ENCODE results near the gene TMEM270. TPM values are rescaled to one million over a fixed set of nuclear protein-coding genes. Genes with fewer than 3 reads are reported as not detected.

TMEM270 gene
- total RNA-seq, 1 experiment from 2014 or later = not detected

DNA sequence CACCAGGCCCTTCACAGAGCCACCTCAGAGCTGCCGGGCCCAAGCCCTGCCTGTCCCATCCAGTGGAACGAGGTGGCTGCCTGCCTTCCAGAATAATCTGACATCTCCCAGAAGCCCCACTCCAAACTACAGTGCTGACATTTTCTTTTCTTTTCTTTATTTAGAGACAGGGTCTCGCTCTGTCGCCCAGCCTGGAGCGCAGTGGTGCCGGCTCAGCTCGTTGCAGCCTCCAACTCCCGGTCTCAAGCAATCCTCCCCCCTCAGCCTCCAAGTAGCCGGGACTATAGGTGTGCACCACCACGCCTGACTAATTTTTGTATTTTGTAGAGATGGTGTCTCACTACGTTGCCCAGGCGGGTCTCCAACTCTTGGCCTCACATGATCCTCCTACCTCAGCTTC is 346 bp downstream of the TMEM270 start:
- TF ChIP-seq, protein P1, sequence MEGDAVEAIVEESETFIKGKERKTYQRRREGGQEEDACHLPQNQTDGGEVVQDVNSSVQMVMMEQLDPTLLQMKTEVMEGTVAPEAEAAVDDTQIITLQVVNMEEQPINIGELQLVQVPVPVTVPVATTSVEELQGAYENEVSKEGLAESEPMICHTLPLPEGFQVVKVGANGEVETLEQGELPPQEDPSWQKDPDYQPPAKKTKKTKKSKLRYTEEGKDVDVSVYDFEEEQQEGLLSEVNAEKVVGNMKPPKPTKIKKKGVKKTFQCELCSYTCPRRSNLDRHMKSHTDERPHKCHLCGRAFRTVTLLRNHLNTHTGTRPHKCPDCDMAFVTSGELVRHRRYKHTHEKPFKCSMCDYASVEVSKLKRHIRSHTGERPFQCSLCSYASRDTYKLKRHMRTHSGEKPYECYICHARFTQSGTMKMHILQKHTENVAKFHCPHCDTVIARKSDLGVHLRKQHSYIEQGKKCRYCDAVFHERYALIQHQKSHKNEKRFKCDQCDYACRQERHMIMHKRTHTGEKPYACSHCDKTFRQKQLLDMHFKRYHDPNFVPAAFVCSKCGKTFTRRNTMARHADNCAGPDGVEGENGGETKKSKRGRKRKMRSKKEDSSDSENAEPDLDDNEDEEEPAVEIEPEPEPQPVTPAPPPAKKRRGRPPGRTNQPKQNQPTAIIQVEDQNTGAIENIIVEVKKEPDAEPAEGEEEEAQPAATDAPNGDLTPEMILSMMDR (IDR thresholded peaks at IDR 0.05; ENCODE audit: insufficient read depth in 1 of 2, low read depth in 1 of 2, low read length in 1 of 2, severe bottlenecking in 1 of 2, unreplicated experiment in 1 of 2) = no peak
- Histone ChIP-seq H3K36me3 (ENCODE audit: control insufficient read depth, insufficient read depth, low read length) (no peaks in the 10 kb centered on the region), H3K27me3 (replicated peaks; ENCODE audit: control insufficient read depth, insufficient read depth, low read length) (no peaks in the 10 kb centered on the region), H3K4me1 (no peaks in the 10 kb centered on the region), H3K9me3 (peaks cover 4% of the 10 kb centered on the region; the same call in 1 of the 2 replicates), H3K4me3 (ENCODE audit: low read depth, low read length) (no peak overlapping the region)
- Mint-ChIP-seq H3K4me1 (ENCODE audit: low read depth, unreplicated experiment) (no peaks in the 10 kb centered on the region), H3K9me3 (ENCODE audit: unreplicated experiment) (no peaks in the 10 kb centered on the region), H3K4me3 (ENCODE audit: unreplicated experiment) (no peak overlapping the region), H3K27ac (ENCODE audit: unreplicated experiment) (no peak overlapping the region), H3K36me3 (ENCODE audit: insufficient read depth, unreplicated experiment) (no peaks in the 10 kb centered on the region), H3K27me3 (ENCODE audit: insufficient read depth, unreplicated experiment) (peaks cover 3% of the 10 kb centered on the region)
- POLR2A ChIA-PET = no interaction called here
- CTCF ChIA-PET = no interaction called here
- intact Hi-C loops (cut with micrococcal nuclease; ENCODE audit: unreplicated experiment) = no loop called here
- BruUV-seq (replicated peaks) = no TSS peak
- DNase-seq = no peak

DNA sequence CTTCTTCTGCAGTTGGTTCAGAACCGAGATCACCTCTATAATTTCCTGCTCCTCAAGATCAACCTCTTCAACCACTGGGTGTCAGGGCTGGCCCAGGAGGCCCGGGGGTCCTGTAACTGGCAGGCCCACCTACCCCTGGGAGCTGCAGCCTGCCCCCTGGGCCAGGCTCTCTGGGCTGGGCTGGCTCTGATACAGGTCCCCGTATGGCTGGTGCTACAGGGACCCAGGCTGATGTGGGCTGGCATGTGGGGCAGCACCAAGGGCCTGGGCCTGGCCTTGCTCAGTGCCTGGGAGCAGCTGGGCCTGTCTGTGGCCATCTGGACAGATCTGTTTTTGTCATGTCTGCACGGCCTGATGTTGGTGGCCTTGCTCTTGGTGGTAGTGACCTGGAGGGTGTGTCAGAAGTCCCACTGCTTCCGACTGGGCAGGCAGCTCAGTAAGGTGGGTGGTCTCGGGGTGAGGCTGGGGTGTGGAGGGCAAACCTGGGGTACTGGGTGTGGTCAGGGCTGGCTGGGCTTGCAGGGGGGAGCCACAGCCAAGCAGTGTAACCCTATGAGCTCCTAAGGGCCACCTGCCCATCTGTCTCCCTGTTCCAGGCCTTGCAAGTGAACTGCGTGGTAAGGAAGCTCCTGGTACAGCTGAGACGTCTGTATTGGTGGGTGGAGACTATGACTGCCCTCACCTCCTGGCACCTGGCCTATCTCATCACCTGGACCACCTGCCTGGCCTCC is 4.2 kb downstream of the TMEM270 start:
- Histone ChIP-seq H3K27me3 (replicated peaks; ENCODE audit: control insufficient read depth, insufficient read depth, low read length) (no peaks in the 10 kb centered on the region), H3K9me3 (peaks cover 1% of the 10 kb centered on the region; the same call in 1 of the 2 replicates), H3K4me3 (ENCODE audit: low read depth, low read length) (no peak overlapping the region), H3K4me1 (peaks cover 3% of the 10 kb centered on the region; the same call in 1 of the 2 replicates), H3K36me3 (ENCODE audit: control insufficient read depth, insufficient read depth, low read length) (no peaks in the 10 kb centered on the region)
- DNase-seq = no peak
- intact Hi-C loops (cut with micrococcal nuclease; ENCODE audit: unreplicated experiment) = no loop called here
- Mint-ChIP-seq H3K27ac (ENCODE audit: unreplicated experiment) (no peak overlapping the region), H3K27me3 (ENCODE audit: insufficient read depth, unreplicated experiment) (no peaks in the 10 kb centered on the region), H3K4me3 (ENCODE audit: unreplicated experiment) (no peak overlapping the region), H3K9me3 (ENCODE audit: unreplicated experiment) (no peaks in the 10 kb centered on the region), H3K4me1 (ENCODE audit: low read depth, unreplicated experiment) (no peaks in the 10 kb centered on the region), H3K36me3 (ENCODE audit: insufficient read depth, unreplicated experiment) (no peaks in the 10 kb centered on the region)
- BruUV-seq (replicated peaks) = no TSS peak
- ChIA-PET CTCF (interaction anchor here (0.9 kb wide), 1 partner anchor 162 kb away, joined by 3 read pairs; no protein-coding TSS in a partner anchor), POLR2A (no interaction called here)
- TF ChIP-seq, protein P1 (IDR thresholded peaks at IDR 0.05; ENCODE audit: insufficient read depth in 1 of 2, low read depth in 1 of 2, low read length in 1 of 2, severe bottlenecking in 1 of 2, unreplicated experiment in 1 of 2) = no peak

DNA sequence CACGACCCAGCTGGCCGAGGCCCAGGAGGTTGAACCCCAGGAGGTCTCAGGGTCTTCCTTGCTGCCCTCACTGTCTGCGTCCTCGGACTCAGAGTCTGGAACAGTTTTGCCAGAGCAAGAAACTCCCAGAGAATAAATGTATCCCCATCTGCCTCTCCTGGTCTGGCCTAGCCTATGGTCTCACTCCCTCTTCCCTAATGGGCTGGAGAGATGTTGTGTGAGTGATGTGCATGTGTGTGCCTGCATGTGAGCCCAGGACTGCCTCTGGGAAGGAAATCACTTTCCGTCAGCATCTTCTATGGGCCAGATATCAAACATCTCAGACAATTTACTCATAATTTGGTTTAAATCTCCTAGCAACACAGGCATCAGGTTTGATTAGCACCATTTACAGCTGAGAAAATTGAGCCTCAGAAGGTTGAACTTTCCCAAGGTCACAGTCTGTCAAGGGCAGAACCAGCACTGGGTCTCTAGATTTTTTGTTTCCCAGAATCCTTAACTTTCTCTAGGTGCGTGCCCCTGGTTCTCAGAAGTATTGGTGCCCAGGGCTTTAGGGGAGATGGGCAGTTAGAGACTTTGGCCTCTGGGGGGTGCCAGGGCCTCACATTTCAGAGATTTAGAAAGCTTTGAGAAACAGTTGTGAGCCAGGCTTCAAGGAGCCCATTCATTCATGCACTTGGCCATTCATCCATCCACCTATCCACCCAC is 4.9 kb downstream of the TMEM270 start:
- ChIA-PET POLR2A (no interaction called here), CTCF (interaction anchor here (0.6 to 1.0 kb wide), 3 partner anchors 161 to 163 kb away, joined by 3 to 7 read pairs (median 3); no protein-coding TSS in a partner anchor)
- H3K4me3 Mint-ChIP-seq (ENCODE audit: unreplicated experiment) = no peak overlapping the region
- no peak overlapping the region for H3K4me3 ChIP-seq (ENCODE audit: low read depth, low read length)
- no peaks in the 10 kb centered on the region for H3K36me3 Mint-ChIP-seq (ENCODE audit: insufficient read depth, unreplicated experiment)
- no peak overlapping the region for H3K27ac Mint-ChIP-seq (ENCODE audit: unreplicated experiment)
- no peaks in the 10 kb centered on the region for H3K9me3 Mint-ChIP-seq (ENCODE audit: unreplicated experiment)
- H3K4me1 ChIP-seq = peaks cover 10% of the 10 kb centered on the region
- TF ChIP-seq, protein P1 (IDR thresholded peaks at IDR 0.05; ENCODE audit: insufficient read depth in 1 of 2, low read depth in 1 of 2, low read length in 1 of 2, severe bottlenecking in 1 of 2, unreplicated experiment in 1 of 2) = peak; percentile 53 to 68
- H3K36me3 ChIP-seq (ENCODE audit: control insufficient read depth, insufficient read depth, low read length) = no peaks in the 10 kb centered on the region
- no peaks in the 10 kb centered on the region for H3K9me3 ChIP-seq
- intact Hi-C loops (cut with micrococcal nuclease; ENCODE audit: unreplicated experiment) = loop anchor here (1.0 kb wide), 2 partner anchors 113 to 161 kb away; no protein-coding TSS in a partner anchor
- no TSS peak for BruUV-seq (replicated peaks)
- DNase-seq = peak in 1 of 2 experiments; percentile 53
- no peaks in the 10 kb centered on the region for H3K27me3 ChIP-seq (replicated peaks; ENCODE audit: control insufficient read depth, insufficient read depth, low read length)
- H3K27me3 Mint-ChIP-seq (ENCODE audit: insufficient read depth, unreplicated experiment) = no peaks in the 10 kb centered on the region
- H3K4me1 Mint-ChIP-seq (ENCODE audit: low read depth, unreplicated experiment) = no peaks in the 10 kb centered on the region

All from Caco-2 (cell line).